ENCODE measurements around the gene PCBD2.
"Not testable (repeated sequence)": the region's sequence is repeated elsewhere in the genome, so short reads cannot be mapped to it uniquely, and the experiment has no call there.

PCBD2 gene

DNA sequence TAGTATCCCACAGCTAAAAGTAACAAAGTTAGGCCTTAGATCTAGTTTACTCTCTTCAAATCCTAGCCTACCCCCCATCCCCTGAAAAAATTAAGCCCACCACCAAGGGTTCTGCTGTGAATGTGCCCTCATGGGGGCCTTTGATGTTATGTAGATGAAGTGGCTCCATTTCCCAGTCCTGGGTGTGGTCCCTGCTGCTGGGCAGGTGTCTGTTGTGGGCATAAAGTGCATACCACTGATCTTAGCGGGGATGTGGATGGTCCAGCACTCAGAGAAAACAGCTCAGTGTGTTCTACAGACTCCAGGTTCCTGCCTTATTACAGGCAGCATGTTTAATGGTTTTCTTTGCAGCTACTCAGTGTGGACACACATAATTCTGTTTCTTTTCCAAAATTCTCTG lies 1.9 kb downstream of the PCBD2 start:
- Histone ChIP-seq H3K27ac (ENCODE audit: low read depth, low read length) (no peak overlapping the region), H2AFZ (ENCODE audit: low read length, unreplicated experiment) (no peak overlapping the region), H3K4me1 (ENCODE audit: control insufficient read depth, insufficient read depth, low read length, unreplicated experiment) (peaks cover 8% of the 10 kb centered on the region), H3K4me3 (ENCODE audit: low read depth, low read length) (no peak overlapping the region), H3K27me3 (ENCODE audit: insufficient read depth, low read length) (no peaks in the 10 kb centered on the region), H3K79me2 (ENCODE audit: control insufficient read depth, insufficient read depth, low read length, unreplicated experiment) (no peaks in the 10 kb centered on the region), H3K36me3 (ENCODE audit: insufficient read depth, low read length) (no peaks in the 10 kb centered on the region)

DNA sequence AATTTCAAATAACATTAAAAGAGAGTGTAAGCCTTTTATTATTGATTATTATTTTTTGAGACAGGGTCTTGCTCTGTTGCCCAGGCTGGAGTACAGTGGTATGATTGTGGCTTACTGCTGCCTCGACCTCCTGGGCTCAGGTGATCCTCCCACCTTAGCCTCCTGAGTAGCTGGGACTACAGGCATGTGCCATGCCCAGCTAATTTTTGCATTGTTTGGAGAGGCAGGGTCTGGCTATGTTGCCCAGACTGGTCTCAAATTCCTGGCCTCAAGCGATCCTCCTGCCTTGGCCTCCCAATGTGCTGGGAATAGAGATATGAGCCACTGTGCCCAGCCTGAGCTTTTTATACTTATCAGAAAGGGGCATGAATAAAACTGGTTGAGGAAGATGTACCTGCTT lies 5.8 kb downstream of the PCBD2 start:
- not testable (repeated sequence) for H3K79me2 ChIP-seq (ENCODE audit: control insufficient read depth, insufficient read depth, low read length, unreplicated experiment); H3K4me1 ChIP-seq (ENCODE audit: control insufficient read depth, insufficient read depth, low read length, unreplicated experiment)

DNA sequence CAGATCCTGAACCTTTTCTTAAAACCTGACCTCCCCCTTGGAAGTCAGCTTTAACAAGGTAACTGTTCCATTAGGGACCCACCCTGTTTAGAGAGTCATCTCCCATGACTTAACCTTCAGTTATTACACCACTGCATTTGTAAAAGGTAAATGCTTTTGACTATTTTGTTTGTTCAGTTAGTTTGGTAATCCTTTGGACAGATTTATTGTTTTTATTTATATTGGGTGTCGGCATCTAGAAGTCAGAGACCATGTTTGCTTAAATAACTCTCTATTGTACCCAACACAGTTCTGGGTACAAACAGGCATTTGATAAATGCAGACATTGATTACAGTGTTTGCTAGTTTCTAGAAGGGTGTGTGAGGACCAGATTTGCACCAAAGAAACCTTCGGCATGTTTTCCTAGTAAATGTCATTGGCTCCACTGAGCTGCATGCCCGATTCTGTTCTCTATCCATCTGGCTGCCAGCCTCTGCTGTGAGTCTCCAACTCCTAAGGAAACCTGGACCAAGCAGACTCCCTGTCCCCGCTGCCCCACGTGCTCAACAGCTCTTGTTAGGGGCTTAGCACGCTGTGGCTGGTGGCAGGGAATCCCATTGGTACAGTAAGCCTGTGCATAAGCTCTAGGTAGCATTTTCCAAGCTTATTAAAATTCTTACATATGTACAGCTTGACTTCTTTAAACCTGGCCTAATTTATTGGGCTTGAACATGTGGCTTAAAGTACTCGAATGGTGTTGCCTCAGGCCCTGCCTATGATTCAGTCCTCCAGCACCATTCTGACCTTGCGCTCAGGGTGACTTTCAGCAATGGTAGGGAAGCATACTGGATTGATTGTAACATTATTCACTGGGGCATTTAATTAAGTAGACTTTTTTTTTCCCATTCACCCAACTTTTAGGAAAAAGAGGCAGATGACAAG lies 6.6 kb downstream of the PCBD2 start:
- Histone ChIP-seq H3K27me3 (ENCODE audit: insufficient read depth, low read length) (no peaks in the 10 kb centered on the region), H3K36me3 (ENCODE audit: insufficient read depth, low read length) (no peaks in the 10 kb centered on the region), H3K4me3 (ENCODE audit: low read depth, low read length) (no peak overlapping the region), H2AFZ (ENCODE audit: low read length, unreplicated experiment) (no peak overlapping the region), H3K27ac (ENCODE audit: low read depth, low read length) (no peak overlapping the region), H3K4me1 (ENCODE audit: control insufficient read depth, insufficient read depth, low read length, unreplicated experiment) (no peaks in the 10 kb centered on the region), H3K79me2 (ENCODE audit: control insufficient read depth, insufficient read depth, low read length, unreplicated experiment) (no peaks in the 10 kb centered on the region)

More for the DNA sequence above, 5.8 kb downstream of the PCBD2 start:
- not testable (repeated sequence) for H3K27ac ChIP-seq (ENCODE audit: low read depth, low read length); H3K36me3 ChIP-seq (ENCODE audit: insufficient read depth, low read length); H2AFZ ChIP-seq (ENCODE audit: low read length, unreplicated experiment); H3K27me3 ChIP-seq (ENCODE audit: insufficient read depth, low read length); H3K4me3 ChIP-seq (ENCODE audit: low read depth, low read length)

DNA sequence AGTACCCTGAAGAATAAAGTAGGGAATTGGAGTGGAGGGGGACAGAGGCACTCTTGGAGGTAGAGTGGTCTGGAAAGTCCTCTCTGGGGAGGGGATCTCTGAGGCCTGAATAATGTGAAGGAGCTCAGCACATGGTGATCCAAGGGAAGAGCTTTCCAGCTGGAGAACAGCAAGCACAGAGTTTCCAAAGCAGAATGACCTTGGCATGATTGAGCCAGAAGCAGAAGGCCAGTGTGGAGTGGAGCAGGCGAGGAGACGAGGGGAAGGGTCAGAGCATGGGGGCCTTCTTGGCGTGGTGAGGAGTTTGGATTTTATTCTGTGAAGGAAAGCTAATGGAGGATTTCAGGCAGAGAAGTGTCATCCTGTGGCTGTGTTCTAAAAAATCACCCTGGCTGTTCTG lies 8.3 kb downstream of the PCBD2 start:
- Histone ChIP-seq H3K27ac (ENCODE audit: low read depth, low read length) (no peak overlapping the region), H2AFZ (ENCODE audit: low read length, unreplicated experiment) (no peak overlapping the region), H3K4me1 (ENCODE audit: control insufficient read depth, insufficient read depth, low read length, unreplicated experiment) (no peaks in the 10 kb centered on the region), H3K36me3 (ENCODE audit: insufficient read depth, low read length) (no peaks in the 10 kb centered on the region), H3K27me3 (ENCODE audit: insufficient read depth, low read length) (no peaks in the 10 kb centered on the region), H3K4me3 (ENCODE audit: low read depth, low read length) (no peak overlapping the region), H3K79me2 (ENCODE audit: control insufficient read depth, insufficient read depth, low read length, unreplicated experiment) (no peaks in the 10 kb centered on the region)

DNA sequence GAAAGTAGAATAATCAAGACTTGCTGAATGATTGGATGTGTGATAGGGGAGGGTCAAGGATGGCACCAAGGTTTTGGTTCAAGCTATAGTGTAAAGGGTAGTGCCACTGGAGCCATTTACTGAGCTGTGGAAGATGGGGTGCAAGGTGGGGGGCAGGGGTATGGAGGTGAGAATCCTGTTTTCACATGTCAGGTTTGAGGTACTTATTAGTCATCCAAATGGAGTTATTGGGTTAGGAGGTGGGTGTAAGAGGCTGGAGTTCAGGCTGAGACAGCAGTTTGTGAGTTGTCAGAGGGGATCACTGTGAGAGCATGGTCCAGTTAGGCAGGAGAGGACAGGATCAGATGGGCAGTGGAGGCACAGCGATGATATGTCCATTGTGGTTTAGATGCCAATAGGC lies 8.9 kb downstream of the PCBD2 start:
- Histone ChIP-seq H3K27ac (ENCODE audit: low read depth, low read length) (no peak overlapping the region), H2AFZ (ENCODE audit: low read length, unreplicated experiment) (no peak overlapping the region), H3K36me3 (ENCODE audit: insufficient read depth, low read length) (no peaks in the 10 kb centered on the region), H3K4me3 (ENCODE audit: low read depth, low read length) (no peak overlapping the region), H3K79me2 (ENCODE audit: control insufficient read depth, insufficient read depth, low read length, unreplicated experiment) (no peaks in the 10 kb centered on the region), H3K4me1 (ENCODE audit: control insufficient read depth, insufficient read depth, low read length, unreplicated experiment) (no peaks in the 10 kb centered on the region), H3K27me3 (ENCODE audit: insufficient read depth, low read length) (no peaks in the 10 kb centered on the region)

DNA sequence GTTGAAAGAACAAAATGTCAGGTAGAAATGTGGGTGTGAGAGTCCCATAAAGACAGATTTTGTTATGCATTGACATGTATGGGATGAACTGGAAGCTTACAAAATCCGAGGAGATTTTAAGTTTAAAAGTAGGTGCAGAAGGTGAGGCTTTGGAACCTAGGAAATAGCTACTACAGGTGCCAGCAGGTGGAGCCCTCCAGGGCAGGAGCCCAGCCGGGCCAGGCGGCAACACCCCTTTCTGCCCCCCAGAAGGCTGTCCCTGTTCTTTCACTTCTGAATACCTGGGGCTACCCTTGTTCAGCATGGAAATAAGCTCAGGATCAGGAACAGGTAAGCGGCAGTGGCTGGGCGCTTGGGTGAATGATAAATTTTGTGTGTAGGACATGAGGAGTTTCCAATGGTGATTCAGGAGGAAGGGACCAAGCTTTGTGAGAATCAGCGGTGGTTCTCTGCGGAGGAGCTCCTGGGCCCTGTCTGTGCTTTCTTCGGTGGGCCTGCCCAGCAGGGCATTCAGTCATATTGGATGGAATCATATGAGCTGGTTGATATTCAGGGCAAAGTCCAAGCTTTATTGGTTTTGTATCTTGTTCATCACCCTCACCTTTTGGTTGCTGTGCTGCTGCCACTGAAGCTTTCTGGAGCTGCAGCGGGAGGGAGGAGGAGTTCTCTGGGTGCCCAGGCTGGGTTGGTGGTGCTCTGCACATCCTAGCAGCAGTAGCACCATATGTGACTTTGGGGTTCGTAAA lies 12.3 kb downstream of the PCBD2 start:
- no peak overlapping the region for H2AFZ ChIP-seq (ENCODE audit: low read length, unreplicated experiment)
- H3K27me3 ChIP-seq (ENCODE audit: insufficient read depth, low read length): no peaks in the 10 kb centered on the region
- no peaks in the 10 kb centered on the region for H3K4me1 ChIP-seq (ENCODE audit: control insufficient read depth, insufficient read depth, low read length, unreplicated experiment)
- no peak overlapping the region for H3K27ac ChIP-seq (ENCODE audit: low read depth, low read length)
- H3K79me2 ChIP-seq (ENCODE audit: control insufficient read depth, insufficient read depth, low read length, unreplicated experiment): no peaks in the 10 kb centered on the region
- H3K4me3 ChIP-seq (ENCODE audit: low read depth, low read length): no peak overlapping the region
- 0 out of 2 replicates have a peak, but pooled peaks cover 1% of the 10 kb centered on the region for H3K36me3 ChIP-seq (ENCODE audit: insufficient read depth, low read length)

DNA sequence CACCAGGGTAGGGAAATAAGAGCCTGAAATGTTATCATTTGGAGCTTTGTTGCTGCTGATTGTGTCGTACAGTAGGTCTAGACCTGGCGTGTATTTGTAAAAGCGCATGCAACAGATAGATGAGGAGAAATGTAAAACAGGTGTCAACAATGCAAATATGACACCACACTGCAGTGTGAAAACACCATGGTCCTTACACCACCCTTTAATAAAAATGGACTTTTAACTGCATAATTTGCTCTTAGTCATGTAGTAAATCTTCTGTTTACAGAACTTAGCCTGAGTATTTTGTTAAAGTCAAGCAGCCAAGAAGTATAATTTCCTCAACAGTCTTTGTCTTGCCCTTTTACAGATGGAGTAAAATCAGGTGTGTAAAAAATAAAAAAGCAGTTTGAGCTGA lies 13.9 kb downstream of the PCBD2 start:
- H3K4me1 ChIP-seq (ENCODE audit: control insufficient read depth, insufficient read depth, low read length, unreplicated experiment): no peaks in the 10 kb centered on the region
- no peaks in the 10 kb centered on the region for H3K79me2 ChIP-seq (ENCODE audit: control insufficient read depth, insufficient read depth, low read length, unreplicated experiment)
- H3K36me3 ChIP-seq (ENCODE audit: insufficient read depth, low read length): 0 out of 2 replicates have a peak, but pooled peaks cover 3% of the 10 kb centered on the region

DNA sequence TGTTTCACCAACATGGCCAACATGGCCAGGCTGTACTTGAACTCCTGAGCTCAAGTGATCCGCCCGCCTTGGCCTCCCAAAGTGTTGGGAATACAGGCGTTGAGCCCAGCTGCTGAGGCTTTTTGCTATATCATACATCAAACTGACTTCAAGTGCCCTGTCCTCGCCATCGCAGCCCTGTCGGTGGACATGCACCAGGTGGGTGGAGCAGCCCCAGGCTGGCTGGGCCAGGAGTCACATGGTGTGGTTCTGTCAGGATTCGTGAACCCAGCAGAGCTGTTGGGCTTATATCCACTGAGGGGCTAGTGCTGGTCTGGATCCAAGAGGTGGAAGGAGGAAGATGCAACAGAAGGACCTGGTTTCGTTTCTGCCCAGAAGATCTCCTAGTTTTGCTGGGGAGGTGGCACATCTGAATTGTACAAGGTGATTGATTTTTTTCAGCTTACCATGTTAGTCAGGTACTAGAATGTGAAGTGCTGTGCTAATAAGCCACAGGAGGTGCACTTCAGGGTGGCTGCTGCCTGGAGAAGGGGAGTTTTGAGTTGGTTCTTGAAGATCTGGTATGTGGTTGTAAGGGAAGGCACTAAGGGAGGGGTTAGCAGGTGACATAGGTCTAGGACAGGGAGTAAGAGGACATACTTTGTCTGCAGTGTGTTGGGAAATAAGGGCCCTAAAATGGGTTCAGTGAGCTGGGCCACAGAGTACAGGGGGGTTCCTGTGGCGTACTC lies 16.1 kb downstream of the PCBD2 start:
- Histone ChIP-seq H3K4me1 (ENCODE audit: control insufficient read depth, insufficient read depth, low read length, unreplicated experiment) (no peaks in the 10 kb centered on the region), H2AFZ (ENCODE audit: low read length, unreplicated experiment) (no peak overlapping the region), H3K27ac (ENCODE audit: low read depth, low read length) (no peak overlapping the region), H3K27me3 (ENCODE audit: insufficient read depth, low read length) (no peaks in the 10 kb centered on the region), H3K36me3 (ENCODE audit: insufficient read depth, low read length) (0 out of 2 replicates have a peak, but pooled peaks cover 3% of the 10 kb centered on the region), H3K79me2 (ENCODE audit: control insufficient read depth, insufficient read depth, low read length, unreplicated experiment) (no peaks in the 10 kb centered on the region), H3K4me3 (ENCODE audit: low read depth, low read length) (no peak overlapping the region)

More for the DNA sequence above, 13.9 kb downstream of the PCBD2 start:
- Histone ChIP-seq H3K4me3 (ENCODE audit: low read depth, low read length) (no peak overlapping the region), H3K27me3 (ENCODE audit: insufficient read depth, low read length) (no peaks in the 10 kb centered on the region), H3K27ac (ENCODE audit: low read depth, low read length) (no peak overlapping the region), H2AFZ (ENCODE audit: low read length, unreplicated experiment) (no peak overlapping the region)

DNA sequence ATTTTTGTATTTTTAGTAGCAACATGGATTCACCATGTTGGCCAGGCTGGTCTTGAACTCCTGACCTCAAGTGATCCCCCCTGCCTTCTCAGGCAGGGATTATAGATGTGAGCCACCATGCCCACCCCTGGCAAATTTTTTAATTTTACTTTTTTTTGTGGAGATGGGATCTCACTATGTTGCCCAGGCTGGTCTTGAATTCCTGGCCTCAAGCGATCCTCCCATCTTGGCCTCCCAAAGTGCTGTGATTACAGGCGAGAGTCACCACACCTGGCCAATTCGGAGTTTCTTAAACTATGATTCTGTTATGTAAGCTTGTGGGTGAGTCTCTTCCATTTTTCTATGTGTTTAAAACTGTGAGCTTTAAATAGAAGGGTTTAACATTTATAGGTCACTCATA lies 27.6 kb downstream of the PCBD2 start:
- H3K79me2 ChIP-seq (ENCODE audit: control insufficient read depth, insufficient read depth, low read length, unreplicated experiment): no peaks in the 10 kb centered on the region
- H3K36me3 ChIP-seq (ENCODE audit: insufficient read depth, low read length): no peaks in the 10 kb centered on the region
- no peak overlapping the region for H2AFZ ChIP-seq (ENCODE audit: low read length, unreplicated experiment)
- no peaks in the 10 kb centered on the region for H3K4me1 ChIP-seq (ENCODE audit: control insufficient read depth, insufficient read depth, low read length, unreplicated experiment)
- H3K4me3 ChIP-seq (ENCODE audit: low read depth, low read length): no peak overlapping the region
- H3K27me3 ChIP-seq (ENCODE audit: insufficient read depth, low read length): no peaks in the 10 kb centered on the region
- H3K27ac ChIP-seq (ENCODE audit: low read depth, low read length): no peak overlapping the region

DNA sequence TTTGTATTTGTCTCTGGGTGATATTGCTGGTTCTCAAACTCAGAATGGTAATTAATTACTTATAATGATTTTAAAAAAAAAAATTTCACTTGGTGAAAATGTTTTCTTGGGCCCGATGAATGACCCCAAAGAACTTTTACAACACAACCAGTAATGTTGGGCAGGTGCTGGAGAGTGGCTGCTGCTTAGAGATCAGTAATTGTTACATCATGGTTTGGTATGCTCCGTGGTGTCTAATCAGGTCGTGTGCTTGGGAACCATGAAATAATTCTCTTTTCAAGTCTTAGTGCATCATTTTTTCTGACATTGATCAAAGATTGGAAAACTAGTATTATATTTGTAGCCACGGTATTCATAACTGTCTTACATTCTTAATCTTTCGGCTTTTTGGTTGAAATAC lies 29.3 kb downstream of the PCBD2 start:
- Histone ChIP-seq H3K36me3 (ENCODE audit: insufficient read depth, low read length) (no peaks in the 10 kb centered on the region), H3K4me1 (ENCODE audit: control insufficient read depth, insufficient read depth, low read length, unreplicated experiment) (no peaks in the 10 kb centered on the region), H3K27ac (ENCODE audit: low read depth, low read length) (no peak overlapping the region), H3K27me3 (ENCODE audit: insufficient read depth, low read length) (no peaks in the 10 kb centered on the region), H3K79me2 (ENCODE audit: control insufficient read depth, insufficient read depth, low read length, unreplicated experiment) (no peaks in the 10 kb centered on the region), H2AFZ (ENCODE audit: low read length, unreplicated experiment) (no peak overlapping the region), H3K4me3 (ENCODE audit: low read depth, low read length) (no peak overlapping the region)

Data from ACC112 (cell line).